Bronchial epithelial cell (primary cell): ENCODE measurements around the gene GALNT14. TPM values are rescaled to one million over a fixed set of nuclear protein-coding genes. Genes with fewer than 3 reads are reported as not detected.

ENCODE experiments used
- DNase-seq: peaks from one replicate; pipeline ENCODE4 v3.0.0-alpha.2; 2010; ENCODE audit warnings: low read depth
- FAIRE-seq: peaks from 2 replicates; lab custom pipeline; 2011; peaks lifted over from hg19 to GRCh38; lab: Jason Lieb, UNC
- H3K27me3 ChIP-seq: 2 replicates; pipeline ENCODE4 v1.5.1; 2011; ENCODE audit warnings: low read length; ENCODE audit not compliant: control insufficient read depth, insufficient read depth
- H3K36me3 ChIP-seq: 2 replicates; pipeline ENCODE4 v1.5.1; 2011; ENCODE audit warnings: low read length; ENCODE audit not compliant: control insufficient read depth, insufficient read depth
- H3K4me3 ChIP-seq: 2 replicates; pipeline ENCODE4 v1.5.1; 2011; ENCODE audit warnings: mild to moderate bottlenecking, low read depth, low read length, control low read depth
- total RNA-seq: library from RNA; depleted of rRNA; stranded (reverse); fragments of >200 nt; gene quantifications from 2 replicates; pipeline ENCODE4 v1.2.1, GENCODE V29; 2014
- TF ChIP-seq, protein P1 (sequence below): IDR thresholded peaks from 2 replicates; pipeline ENCODE4 v1.5.1; 2011; ENCODE audit warnings: mild to moderate bottlenecking, moderate library complexity, low read length, control low read depth, inconsistent platforms; ENCODE audit not compliant: insufficient read depth, severe bottlenecking

The GALNT14 gene
- total RNA-seq, 1 donor from 2014 or later: 12.4 TPM

DNA sequence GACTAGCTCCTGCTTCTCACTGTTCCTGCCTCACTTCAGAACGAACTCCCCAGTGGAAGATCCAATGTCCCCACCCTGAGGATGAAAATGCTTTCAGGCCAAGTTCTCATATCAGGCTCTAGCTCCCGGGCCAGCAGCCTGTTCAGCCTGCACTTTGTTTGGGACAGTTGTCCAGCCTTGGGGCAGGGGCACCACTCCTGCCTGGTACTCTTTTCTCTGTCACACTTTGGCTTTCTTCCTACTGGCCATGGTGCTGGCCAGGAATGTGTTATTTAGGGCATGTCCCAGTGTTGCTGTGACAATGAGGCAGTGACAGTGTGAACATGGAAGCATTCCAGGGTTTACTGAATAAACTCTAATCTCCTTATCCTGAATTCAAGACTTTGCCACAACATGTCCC is 154.1 kb downstream of the GALNT14 start:
- no peak for DNase-seq
- Histone ChIP-seq H3K36me3 (no peaks in the 10 kb centered on the region), H3K27me3 (no peaks in the 10 kb centered on the region), H3K4me3 (no peak overlapping the region)
- peak; percentile 76 for FAIRE-seq
- TF ChIP-seq, protein P1, sequence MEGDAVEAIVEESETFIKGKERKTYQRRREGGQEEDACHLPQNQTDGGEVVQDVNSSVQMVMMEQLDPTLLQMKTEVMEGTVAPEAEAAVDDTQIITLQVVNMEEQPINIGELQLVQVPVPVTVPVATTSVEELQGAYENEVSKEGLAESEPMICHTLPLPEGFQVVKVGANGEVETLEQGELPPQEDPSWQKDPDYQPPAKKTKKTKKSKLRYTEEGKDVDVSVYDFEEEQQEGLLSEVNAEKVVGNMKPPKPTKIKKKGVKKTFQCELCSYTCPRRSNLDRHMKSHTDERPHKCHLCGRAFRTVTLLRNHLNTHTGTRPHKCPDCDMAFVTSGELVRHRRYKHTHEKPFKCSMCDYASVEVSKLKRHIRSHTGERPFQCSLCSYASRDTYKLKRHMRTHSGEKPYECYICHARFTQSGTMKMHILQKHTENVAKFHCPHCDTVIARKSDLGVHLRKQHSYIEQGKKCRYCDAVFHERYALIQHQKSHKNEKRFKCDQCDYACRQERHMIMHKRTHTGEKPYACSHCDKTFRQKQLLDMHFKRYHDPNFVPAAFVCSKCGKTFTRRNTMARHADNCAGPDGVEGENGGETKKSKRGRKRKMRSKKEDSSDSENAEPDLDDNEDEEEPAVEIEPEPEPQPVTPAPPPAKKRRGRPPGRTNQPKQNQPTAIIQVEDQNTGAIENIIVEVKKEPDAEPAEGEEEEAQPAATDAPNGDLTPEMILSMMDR: no peak

DNA sequence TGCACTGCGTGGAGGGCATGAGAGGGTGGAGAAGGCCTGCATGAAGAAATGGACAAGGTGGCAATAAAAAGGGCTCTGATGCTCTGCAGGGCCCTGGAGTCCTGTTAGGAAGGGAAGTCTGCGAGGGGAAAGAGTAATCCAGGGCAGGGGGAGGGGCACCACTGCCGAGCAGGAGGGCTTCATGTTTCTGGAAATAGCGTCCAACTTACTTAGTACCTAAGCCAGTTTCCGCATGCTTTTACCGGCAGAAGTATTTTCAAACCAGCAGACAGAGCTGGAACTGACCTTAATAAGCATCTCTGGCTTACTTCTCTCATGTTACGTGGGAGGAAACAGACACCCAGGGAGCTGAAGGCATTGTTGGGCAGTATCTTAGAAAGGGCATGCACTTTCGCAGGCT is 156.7 kb downstream of the GALNT14 start:
- FAIRE-seq (peak; percentile 86), DNase-seq (no peak)
- TF ChIP-seq, protein P1: no peak
- Histone ChIP-seq H3K4me3 (no peak overlapping the region), H3K36me3 (no peaks in the 10 kb centered on the region), H3K27me3 (no peaks in the 10 kb centered on the region)

DNA sequence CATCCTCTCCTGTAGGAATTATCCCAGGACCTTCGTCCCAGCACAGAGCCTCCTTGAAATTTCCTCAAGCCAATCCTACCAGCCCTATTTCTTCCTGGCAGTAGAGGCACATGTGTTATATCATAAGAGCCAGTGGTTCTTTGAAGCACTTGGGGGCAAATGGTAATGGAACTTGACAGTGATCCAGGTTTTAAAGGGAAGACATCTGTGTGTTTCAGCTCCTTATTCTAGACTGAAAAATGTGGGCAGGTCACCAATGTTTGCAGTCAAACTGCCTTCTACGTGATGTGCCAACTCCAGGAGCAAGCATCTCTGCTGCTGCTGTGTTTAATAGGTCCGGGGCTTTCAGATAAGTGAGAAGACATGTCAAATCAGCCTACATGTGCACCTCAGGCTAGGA is 157.1 kb downstream of the GALNT14 start:
- DNase-seq (no peak), FAIRE-seq (no peak)
- H3K27me3 ChIP-seq: no peaks in the 10 kb centered on the region
- no peaks in the 10 kb centered on the region for H3K36me3 ChIP-seq
- no peak overlapping the region for H3K4me3 ChIP-seq
- TF ChIP-seq, protein P1: no peak

DNA sequence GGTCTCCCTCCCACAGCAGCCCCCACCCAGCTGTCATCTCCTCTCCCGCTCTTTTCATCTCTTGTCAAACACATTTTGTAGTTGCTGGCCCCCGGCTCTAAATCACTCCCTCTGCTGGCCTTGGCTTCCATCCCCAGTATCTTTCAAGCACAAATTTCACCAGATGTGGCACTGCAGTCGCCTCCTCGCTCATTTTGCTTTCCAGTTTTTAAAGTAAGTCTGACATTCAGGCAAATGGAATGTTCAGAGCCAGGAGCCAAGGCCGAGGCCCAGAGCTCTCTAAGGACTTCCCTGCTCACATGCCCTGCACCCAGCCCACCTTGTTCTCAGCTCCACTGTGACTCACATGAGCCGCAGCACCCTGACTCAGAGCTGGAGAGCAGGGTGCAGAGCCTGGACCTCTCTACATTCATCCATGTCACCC is 158.4 kb downstream of the GALNT14 start:
- no peaks in the 10 kb centered on the region for H3K36me3 ChIP-seq
- TF ChIP-seq, protein P1: peak; percentile 50
- no peaks in the 10 kb centered on the region for H3K27me3 ChIP-seq
- FAIRE-seq (peak; percentile 91), DNase-seq (peak; percentile 96)
- no peak overlapping the region for H3K4me3 ChIP-seq

DNA sequence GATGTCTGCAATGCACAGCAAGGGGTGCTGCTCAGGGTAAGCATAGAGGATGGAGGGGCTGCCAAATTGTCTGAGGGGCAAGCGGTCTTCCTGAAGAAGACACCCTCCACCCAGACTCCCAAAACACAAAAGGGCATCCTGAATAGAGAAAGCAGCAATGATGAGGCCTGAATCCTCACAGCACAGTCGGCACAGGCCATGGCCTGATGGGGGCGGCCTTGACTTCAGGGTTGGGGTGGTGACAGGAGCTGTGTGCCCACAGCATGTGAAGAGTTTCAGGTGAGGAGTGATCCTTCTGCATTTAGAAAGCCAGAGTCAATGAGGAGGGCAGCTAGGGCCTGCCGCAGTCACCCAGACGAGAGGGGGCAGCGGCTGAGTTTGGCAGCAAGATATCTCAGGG is 159.4 kb downstream of the GALNT14 start:
- Histone ChIP-seq H3K4me3 (no peak overlapping the region), H3K27me3 (no peaks in the 10 kb centered on the region), H3K36me3 (no peaks in the 10 kb centered on the region)
- TF ChIP-seq, protein P1: no peak
- DNase-seq (no peak), FAIRE-seq (no peak)

DNA sequence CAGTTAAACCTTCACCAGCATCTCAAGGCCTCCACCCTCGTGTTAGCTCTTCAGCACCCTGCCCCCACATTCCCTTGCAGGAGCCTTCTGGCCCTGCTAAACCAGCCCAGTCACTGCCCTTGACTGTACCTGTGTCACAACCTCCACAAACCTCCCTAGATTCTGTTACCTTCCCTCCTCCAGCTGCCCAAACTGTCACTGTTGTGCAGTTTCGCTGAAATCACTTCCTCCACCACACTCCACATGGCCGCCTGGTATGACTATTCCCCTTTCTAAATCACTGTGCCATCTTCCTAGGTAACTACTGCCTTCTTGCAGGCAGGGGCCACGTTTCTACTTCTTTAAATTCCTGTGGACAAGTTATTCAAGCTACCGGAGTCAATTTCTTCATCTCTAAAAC is 160.2 kb downstream of the GALNT14 start:
- no peak overlapping the region for H3K4me3 ChIP-seq
- FAIRE-seq (no peak), DNase-seq (no peak)
- TF ChIP-seq, protein P1: no peak
- no peaks in the 10 kb centered on the region for H3K36me3 ChIP-seq
- H3K27me3 ChIP-seq: no peaks in the 10 kb centered on the region
